ENCODE data around the gene RMRP.
"Not testable (repeated sequence)": the region's sequence is repeated elsewhere in the genome, so short reads cannot be mapped to it uniquely, and the experiment has no call there.

RMRP gene

GRCh38 chr9:35641478-35641877 is 16.3 kb downstream of the RMRP start:
- not testable (repeated sequence) for DNase-seq (ENCODE audit: low read depth)

- DNase-seq (ENCODE audit: low read depth), result not testable (repeated sequence)
Measured at GRCh38 chr9:35640431-35640830, 17.4 kb downstream of the RMRP start.

GRCh38 chr9:35639631-35640030 is 18.2 kb downstream of the RMRP start:
- no peak for DNase-seq (ENCODE audit: low read depth)

GRCh38 chr9:35639225-35639624 is 18.6 kb downstream of the RMRP start:
- DNase-seq (ENCODE audit: low read depth), result not testable (repeated sequence)

GRCh38 chr9:35638751-35639150 is 19.1 kb downstream of the RMRP start:
- not testable (repeated sequence) for DNase-seq (ENCODE audit: low read depth)

- DNase-seq (ENCODE audit: low read depth), result not testable (repeated sequence)
Measured at GRCh38 chr9:35637427-35637955, 20.3 kb downstream of the RMRP start.

- not testable (repeated sequence) for DNase-seq (ENCODE audit: low read depth)
Measured at GRCh38 chr9:35636877-35637246, 21.0 kb downstream of the RMRP start.

GRCh38 chr9:35636135-35636876 is 21.5 kb downstream of the RMRP start:
- no peak for DNase-seq (ENCODE audit: low read depth)

GRCh38 chr9:35635730-35636129 is 22.1 kb downstream of the RMRP start:
- no peak for DNase-seq (ENCODE audit: low read depth)

- no peak for DNase-seq (ENCODE audit: low read depth)
Measured at GRCh38 chr9:35629597-35629996, 28.2 kb downstream of the RMRP start.

- DNase-seq (ENCODE audit: low read depth), result no peak
Measured at GRCh38 chr9:35628389-35628991, 29.3 kb downstream of the RMRP start.

GRCh38 chr9:35627575-35627974 is 30.2 kb downstream of the RMRP start:
- no peak for DNase-seq (ENCODE audit: low read depth)

- no peak for DNase-seq (ENCODE audit: low read depth)
Measured at GRCh38 chr9:35619800-35620158, 38.0 kb downstream of the RMRP start.

GRCh38 chr9:35618854-35619799 is 38.7 kb downstream of the RMRP start:
- no peak for DNase-seq (ENCODE audit: low read depth)

- no peak for DNase-seq (ENCODE audit: low read depth)
Measured at GRCh38 chr9:35618325-35618727, 39.5 kb downstream of the RMRP start, which contains the start of gene CD72. CD72 (minus strand) TSS chr9:35618413; CDS start chr9:35618303, 110 bp downstream.

GRCh38 chr9:35617548-35617947 is 40.3 kb downstream of the RMRP start:
- DNase-seq (ENCODE audit: low read depth), result no peak

- peak; percentile 16 for DNase-seq (ENCODE audit: low read depth)
Measured at GRCh38 chr9:35616681-35617459, 40.9 kb downstream of the RMRP start.

- DNase-seq (ENCODE audit: low read depth), result no peak
Measured at GRCh38 chr9:35615981-35616680, 41.7 kb downstream of the RMRP start.

GRCh38 chr9:35612843-35613242 is 45.0 kb downstream of the RMRP start:
- DNase-seq (ENCODE audit: low read depth), result no peak

- DNase-seq (ENCODE audit: low read depth), result not testable (repeated sequence)
Measured at GRCh38 chr9:35612066-35612465, 45.8 kb downstream of the RMRP start.

GRCh38 chr9:35611230-35611797 is 46.5 kb downstream of the RMRP start:
- DNase-seq (ENCODE audit: low read depth), result peak; percentile 30

All from fibroblast of the conjunctiva (primary cell).